ENCODE results near the gene ZBTB49.

GRCh38 chr4:4289941-4290850, at the start of gene ZBTB49, which contains the start of gene LYAR:
- TF ChIP-seq CTCF (IDR thresholded peaks at IDR 0.05): no peak
- TF ChIP-seq SIN3A (IDR thresholded peaks at IDR 0.05; ENCODE audit: borderline replicate concordance, insufficient read depth, low read depth, low read length): 0 out of 2 replicates have a peak, but pooled peaks have one; percentile 51
- peak; percentile 69 for TF ChIP-seq POLR2AphosphoS5 (IDR thresholded peaks at IDR 0.05; ENCODE audit: low read depth, low read length)
- no peak for TF ChIP-seq TCF7L2 (IDR thresholded peaks at IDR 0.05; ENCODE audit: low read depth, low read length)
